GM18505 (cell line): ENCODE results near the gene TMC5.

ENCODE experiments used
- ATAC-seq: cut with Tn5 transposase; IDR thresholded peaks from one replicate; pipeline ENCODE4 v1.9.1; 2021; ENCODE audit not compliant: unreplicated experiment
- POLR2A ChIP-seq: IDR thresholded peaks from 4 replicates; pipeline ENCODE4 v1.6.1; 2011; ENCODE audit warnings: borderline replicate concordance; ENCODE audit not compliant: insufficient read depth, insufficient read length; ENCODE audit errors: extremely low read depth

Gene TMC5

GRCh38 chr16:19424478-19424877 is 6.8 kb downstream of the TMC5 start:
- no peak for ATAC-seq
- TF ChIP-seq POLR2A = no peak

DNA sequence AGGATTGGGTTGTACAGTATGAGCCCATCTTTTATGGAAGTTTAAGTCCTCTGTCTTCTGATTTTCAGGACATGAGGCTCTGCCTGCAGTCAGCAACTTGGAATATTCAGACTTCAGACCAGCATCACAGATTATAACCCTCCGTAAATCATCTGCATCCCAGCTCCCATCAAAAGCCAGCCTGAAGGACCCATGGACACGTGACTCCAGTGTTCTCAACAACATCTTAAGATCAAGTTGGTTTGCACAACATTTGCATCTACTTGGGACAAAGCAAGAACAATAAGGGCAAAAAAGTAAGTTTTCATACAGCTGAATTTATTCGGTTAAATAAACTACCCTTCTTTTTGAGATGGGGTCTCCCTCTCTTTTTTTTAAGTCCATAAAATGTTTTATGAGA is 12.7 kb downstream of the TMC5 start:
- no peak for ATAC-seq
- TF ChIP-seq POLR2A = no peak

DNA sequence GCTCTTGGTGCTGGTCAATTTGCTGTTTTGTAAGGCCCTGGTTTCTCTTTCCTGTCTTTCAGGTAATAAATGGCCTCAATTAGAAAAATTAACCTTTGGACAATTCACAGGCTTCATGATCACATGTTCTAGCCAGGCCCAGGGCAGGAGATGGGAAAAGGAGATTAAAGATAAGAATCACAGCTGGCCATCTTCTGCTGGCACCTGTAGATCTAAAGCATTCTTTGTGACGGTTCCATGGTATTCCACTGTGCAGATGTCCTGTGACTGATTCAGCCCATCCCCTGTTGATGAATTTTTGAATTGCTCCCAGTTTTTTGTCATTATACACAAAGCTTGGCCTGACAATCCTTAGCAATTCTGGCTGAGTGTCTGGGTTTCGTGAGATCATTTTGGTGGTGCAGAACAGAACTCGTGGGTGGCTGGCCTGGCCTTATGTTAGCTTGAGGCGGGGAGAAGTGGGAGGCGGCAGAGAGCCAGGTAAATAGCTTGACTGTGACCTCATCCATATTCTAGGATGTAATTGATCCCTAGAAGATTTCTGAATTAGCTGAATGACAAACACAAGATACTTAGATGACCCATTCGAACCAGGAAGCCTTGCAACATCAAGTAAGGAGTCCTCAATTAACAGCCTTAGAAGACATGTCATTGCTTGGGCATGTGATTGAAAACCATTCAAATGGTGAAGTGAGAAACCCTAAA is 14.1 kb downstream of the TMC5 start:
- ATAC-seq = no peak
- TF ChIP-seq POLR2A = no peak

- ATAC-seq = no peak
- TF ChIP-seq POLR2A = no peak
Measured at GRCh38 chr16:19432429-19432828, 14.7 kb downstream of the TMC5 start.

GRCh38 chr16:19434584-19434983 is 16.9 kb downstream of the TMC5 start:
- no peak for ATAC-seq

GRCh38 chr16:19436540-19436939 is 18.9 kb downstream of the TMC5 start:
- no peak for TF ChIP-seq POLR2A
- no peak for ATAC-seq

More at GRCh38 chr16:19434584-19434983, 16.9 kb downstream of the TMC5 start:
- no peak for TF ChIP-seq POLR2A

DNA sequence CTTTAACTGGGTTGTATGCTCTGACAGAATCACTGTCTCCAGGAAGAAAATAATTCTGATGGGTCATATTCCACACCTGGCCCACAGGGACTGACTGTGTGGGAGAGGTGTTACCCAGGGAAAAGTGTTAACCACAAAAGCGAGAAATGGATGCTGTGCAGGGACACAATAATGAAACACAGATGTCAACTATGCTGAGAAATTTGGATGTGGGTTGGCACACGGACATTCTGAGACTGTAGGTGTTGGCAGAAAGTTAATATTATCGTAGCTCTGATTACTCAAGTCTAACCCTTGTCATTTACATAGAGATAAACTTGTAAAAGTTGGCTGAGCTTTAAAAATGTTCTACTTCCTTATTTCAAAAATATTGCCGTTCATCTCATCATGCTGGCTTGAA is 19.6 kb downstream of the TMC5 start:
- ATAC-seq = no peak
- no peak for TF ChIP-seq POLR2A

- no peak for ATAC-seq
- no peak for TF ChIP-seq POLR2A
Measured at GRCh38 chr16:19438739-19439138, 21.1 kb downstream of the TMC5 start.

DNA sequence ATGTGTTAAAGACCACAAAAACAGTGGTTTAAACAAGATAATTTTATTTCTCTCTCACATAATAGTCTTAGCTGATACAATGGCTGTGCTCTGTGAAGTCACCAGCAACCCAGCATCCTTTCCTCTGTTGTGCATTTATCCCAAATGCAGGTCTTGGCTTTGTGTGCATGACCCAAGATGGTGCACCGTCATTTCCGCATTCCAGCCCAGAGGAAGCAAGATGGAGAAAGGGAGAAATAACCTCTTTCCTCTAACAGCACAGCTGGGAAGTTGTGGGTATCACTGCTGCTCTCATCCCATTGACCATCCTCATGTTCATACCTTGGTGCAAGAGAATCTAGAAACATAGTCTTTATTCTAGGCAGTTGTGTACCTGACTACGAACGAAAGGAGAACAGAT is 21.8 kb downstream of the TMC5 start:
- TF ChIP-seq POLR2A = no peak

GRCh38 chr16:19443659-19444058 is 26.0 kb downstream of the TMC5 start:
- TF ChIP-seq POLR2A = no peak
- ATAC-seq = no peak

More for the DNA sequence above, 21.8 kb downstream of the TMC5 start:
- ATAC-seq = no peak

DNA sequence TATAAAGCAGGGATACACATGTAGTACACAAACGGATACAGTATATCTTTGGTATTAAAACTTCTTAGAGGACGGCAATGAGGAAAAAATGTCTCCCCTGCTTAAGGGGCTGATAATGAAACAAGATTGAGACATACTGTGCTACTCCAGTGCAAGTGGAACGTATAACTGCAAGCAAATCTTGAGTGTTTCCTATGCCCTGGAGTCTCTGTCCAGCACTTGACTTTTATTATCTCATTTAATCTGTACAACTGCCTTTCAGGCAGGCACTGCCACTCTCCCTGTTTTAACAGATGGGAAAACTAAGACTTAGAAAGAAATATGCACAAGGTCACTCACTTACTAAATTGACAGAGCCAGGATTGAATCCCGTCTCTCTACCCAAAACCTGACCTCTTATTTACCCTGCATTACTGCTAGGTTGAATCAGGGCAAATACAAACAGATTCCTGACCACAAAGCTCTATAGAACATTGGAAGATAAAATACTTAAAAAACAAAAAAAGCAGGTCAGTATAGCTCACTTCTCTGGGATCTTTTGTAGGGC is 28.7 kb downstream of the TMC5 start:
- ATAC-seq = no peak
- no peak for TF ChIP-seq POLR2A

GRCh38 chr16:19446886-19447285 is 29.2 kb downstream of the TMC5 start:
- no peak for TF ChIP-seq POLR2A
- ATAC-seq = no peak

- no peak for TF ChIP-seq POLR2A
Measured at GRCh38 chr16:19450186-19450585, 32.5 kb downstream of the TMC5 start.

GRCh38 chr16:19458722-19459379 is 41.2 kb downstream of the TMC5 start:
- no peak for TF ChIP-seq POLR2A

More at GRCh38 chr16:19450186-19450585, 32.5 kb downstream of the TMC5 start:
- no peak for ATAC-seq

More at GRCh38 chr16:19458722-19459379, 41.2 kb downstream of the TMC5 start:
- no peak for ATAC-seq
